Thyroid gland (tissue), 4 donors: ENCODE measurements around the gene DYNLT5. TPM values are rescaled to one million over a fixed set of nuclear protein-coding genes. Genes with fewer than 3 reads are reported as not detected.

ENCODE experiments used
- DNase-seq, 2 donors: peaks; one replicate each; pipeline ENCODE4 v3.0.0-alpha.2; 2019
- H3K27ac ChIP-seq, 3 donors: fragments of 200-600 bp; sonication (generic); 1 replicate in 2 of 3; 2 replicates in 1 of 3; pipeline ENCODE4 v1.5.1; 2016 to 2019; ENCODE audit warnings: mild to moderate bottlenecking in 1 of 3, moderate library complexity in 1 of 3
- H3K27me3 ChIP-seq: fragments of 200-600 bp; sonication (generic); one replicate; pipeline ENCODE4 v1.5.1; 2019
- H3K36me3 ChIP-seq, 2 donors: fragments of 200-600 bp; sonication (generic); one replicate each; pipeline ENCODE4 v1.5.1; 2016 to 2019
- H3K4me1 ChIP-seq, 2 donors: fragments of 200-600 bp; sonication (generic); one replicate each; pipeline ENCODE4 v1.5.1; 2017 to 2019
- H3K4me3 ChIP-seq, 3 donors: fragments of 200-600 bp; sonication (generic); replicated peaks in 1 of 3; 1 replicate in 2 of 3; 2 replicates in 1 of 3; pipeline ENCODE4 v1.5.1; 2016; ENCODE audit warnings: mild to moderate bottlenecking in 1 of 3
- H3K9me3 ChIP-seq: fragments of 200-600 bp; sonication (generic); one replicate; pipeline ENCODE4 v1.5.1; 2017
- CTCF ChIP-seq, 6 experiments: fragments of 200-600 bp in 3 of 6; fragments of 450-650 bp in 3 of 6; sonication (generic) in 3 of 6; IDR thresholded peaks; one replicate each; pipeline ENCODE4 v1.5.1; 2016 to 2019; ENCODE audit warnings: antibody characterized with exemption in 6 of 6, mild to moderate bottlenecking in 2 of 6, inconsistent platforms in 1 of 6, moderate library complexity in 1 of 6
- POLR2A ChIP-seq, 2 donors: fragments of 450-650 bp; IDR thresholded peaks; one replicate each; pipeline ENCODE4 v1.6.1; 2017; ENCODE audit warnings: antibody characterized with exemption in 2 of 2, mild to moderate bottlenecking in 2 of 2, moderate library complexity in 1 of 2
- WGBS, 2 donors: methylation state at CpG; one replicate each; pipeline ENCODE4 v1.1.5; 2017; 5-methylcytosine and 5-hydroxymethylcytosine counted together
- intact Hi-C: fragments of 100-400 bp; cut with DNase I; formaldehyde crosslinking; loops from one replicate; pipeline ENCODE4 v1.15.1; 2023
- total RNA-seq, 4 donors: library from RNA; depleted of rRNA; stranded (reverse); fragments of >200 nt; gene quantifications; one replicate each; pipeline ENCODE4 v1.2.3, GENCODE V29; 2016

DYNLT5 gene
- 1 to 10 TPM in 3 of 4 donors, not detected in 1; 1.7 to 4.7 (median 3.0) TPM for total RNA-seq

GRCh38 chr1:66752000-66752592 lies at the start of gene DYNLT5:
TSS of gene DYNLT5 (plus strand) at chr1:66752459. CDS start at chr1:66754659, 2,200 bp downstream.
- intact Hi-C loops: no loop called here
- Histone ChIP-seq H3K36me3 (no peaks in the 10 kb centered on the region), H3K4me3 (peak within 1 kb of the TSS in 1 of 3 donors; percentile 14), H3K4me1 (peaks cover 6 to 11% of the 10 kb centered on the region in 2 donors), H3K27ac (no peak within 1 kb of the TSS), H3K9me3 (no peaks in the 10 kb centered on the region), H3K27me3 (no peaks in the 10 kb centered on the region)
- TF ChIP-seq CTCF (IDR thresholded peaks at IDR 0.05): no peak
- TF ChIP-seq POLR2A (IDR thresholded peaks at IDR 0.05): no peak
- DNase-seq: peak; percentile 18 to 33
- 14 to 24% methylated on average over 14 to 21 of the region's 35 CpGs for WGBS, 2 donors

- Histone ChIP-seq H3K27me3 (no peaks in the 10 kb centered on the region), H3K27ac (no peak overlapping the region), H3K36me3 (no peaks in the 10 kb centered on the region), H3K4me1 (no peaks in the 10 kb centered on the region), H3K4me3 (no peak overlapping the region), H3K9me3 (no peaks in the 10 kb centered on the region)
- TF ChIP-seq POLR2A (IDR thresholded peaks at IDR 0.05) (no peak), CTCF (IDR thresholded peaks at IDR 0.05) (no peak)
- no peak for DNase-seq
- 72 to 79% methylated on average over 4 of the region's 4 CpGs for WGBS, 2 donors
- intact Hi-C loops: no loop called here
These were observed 47.9 kb upstream of the DYNLT5 start for GRCh38 chr1:66704177-66704875.

- H3K27ac ChIP-seq: no peak overlapping the region
- no peaks in the 10 kb centered on the region for H3K36me3 ChIP-seq
- H3K9me3 ChIP-seq: no peaks in the 10 kb centered on the region
- no peak overlapping the region for H3K4me3 ChIP-seq
- no peaks in the 10 kb centered on the region for H3K27me3 ChIP-seq
- TF ChIP-seq CTCF (IDR thresholded peaks at IDR 0.05) (no peak), POLR2A (IDR thresholded peaks at IDR 0.05) (no peak)
- intact Hi-C loops: no loop called here
- 75 to 86% methylated on average over 5 of the region's 5 CpGs for WGBS, 2 donors
- no peaks in the 10 kb centered on the region for H3K4me1 ChIP-seq
- no peak for DNase-seq
These were observed 47.1 kb upstream of the DYNLT5 start for GRCh38 chr1:66705110-66705509.

GRCh38 chr1:66711420-66711819 lies 40.8 kb upstream of the DYNLT5 start:
- H3K9me3 ChIP-seq: no peaks in the 10 kb centered on the region
- no peaks in the 10 kb centered on the region for H3K27me3 ChIP-seq
- intact Hi-C loops: no loop called here
- no peaks in the 10 kb centered on the region for H3K36me3 ChIP-seq
- no peak overlapping the region for H3K27ac ChIP-seq
- TF ChIP-seq CTCF (IDR thresholded peaks at IDR 0.05) (no peak), POLR2A (IDR thresholded peaks at IDR 0.05) (no peak)
- H3K4me3 ChIP-seq: no peak overlapping the region
- no peaks in the 10 kb centered on the region for H3K4me1 ChIP-seq
- DNase-seq: no peak
- WGBS, 2 donors: 24 to 69% methylated on average over 2 of the region's 2 CpGs

GRCh38 chr1:66712839-66713238 lies 39.4 kb upstream of the DYNLT5 start:
- Histone ChIP-seq H3K4me1 (no peaks in the 10 kb centered on the region), H3K27ac (no peak overlapping the region), H3K36me3 (no peaks in the 10 kb centered on the region), H3K4me3 (no peak overlapping the region), H3K9me3 (no peaks in the 10 kb centered on the region), H3K27me3 (no peaks in the 10 kb centered on the region)
- WGBS, 2 donors: 54 to 63% methylated on average over 2 of the region's 2 CpGs
- no peak for TF ChIP-seq CTCF (IDR thresholded peaks at IDR 0.05)
- no peak for TF ChIP-seq POLR2A (IDR thresholded peaks at IDR 0.05)
- DNase-seq: no peak
- intact Hi-C loops: no loop called here
